HG02973 (cell line): Measurements from ENCODE around the gene SH3BP5.

Experiments used
- ATAC-seq: cut with Tn5 transposase; IDR thresholded peaks from one replicate; pipeline ENCODE4 v1.9.1; 2021; ENCODE audit warnings: moderate library complexity; ENCODE audit not compliant: unreplicated experiment

Gene SH3BP5

GRCh38 chr3:15326673-15327072 lies 5.7 kb downstream of the SH3BP5 start:
- ATAC-seq, result no peak

- no peak for ATAC-seq
These were observed 6.3 kb downstream of the SH3BP5 start for GRCh38 chr3:15326037-15326436.

GRCh38 chr3:15325228-15325627 lies 7.2 kb downstream of the SH3BP5 start:
- ATAC-seq, result no peak

- ATAC-seq, result no peak
These were observed 8.0 kb downstream of the SH3BP5 start for GRCh38 chr3:15324379-15324808.

- no peak for ATAC-seq
These were observed 9.3 kb downstream of the SH3BP5 start for GRCh38 chr3:15323063-15323462.

GRCh38 chr3:15321349-15321748 lies 11.0 kb downstream of the SH3BP5 start:
- no peak for ATAC-seq

GRCh38 chr3:15319575-15319974 lies 12.8 kb downstream of the SH3BP5 start:
- ATAC-seq, result no peak

GRCh38 chr3:15319136-15319535 lies 13.2 kb downstream of the SH3BP5 start:
- ATAC-seq, result no peak

GRCh38 chr3:15318661-15319060 lies 13.7 kb downstream of the SH3BP5 start:
- no peak for ATAC-seq

- ATAC-seq, result no peak
These were observed 15.4 kb downstream of the SH3BP5 start for GRCh38 chr3:15316998-15317435.

GRCh38 chr3:15315003-15315402 lies 17.4 kb downstream of the SH3BP5 start:
- no peak for ATAC-seq

- ATAC-seq, result no peak
These were observed 18.1 kb downstream of the SH3BP5 start for GRCh38 chr3:15314276-15314675.

GRCh38 chr3:15313461-15313860 lies 18.9 kb downstream of the SH3BP5 start:
- no peak for ATAC-seq

- ATAC-seq, result no peak
These were observed 19.8 kb downstream of the SH3BP5 start for GRCh38 chr3:15312550-15312949.

GRCh38 chr3:15310491-15311370 lies 21.7 kb downstream of the SH3BP5 start:
- ATAC-seq, result peak; percentile 83

- no peak for ATAC-seq
These were observed 22.6 kb downstream of the SH3BP5 start for GRCh38 chr3:15309662-15310335.

GRCh38 chr3:15307580-15307979 lies 24.8 kb downstream of the SH3BP5 start:
- ATAC-seq, result no peak

GRCh38 chr3:15306979-15307359 lies 25.4 kb downstream of the SH3BP5 start:
- ATAC-seq, result no peak

- ATAC-seq, result no peak
These were observed 27.0 kb downstream of the SH3BP5 start for GRCh38 chr3:15305359-15305844.

GRCh38 chr3:15303728-15304127 lies 28.7 kb downstream of the SH3BP5 start:
- no peak for ATAC-seq

- no peak for ATAC-seq
These were observed 29.2 kb downstream of the SH3BP5 start for GRCh38 chr3:15303216-15303615.

- no peak for ATAC-seq
These were observed 30.6 kb downstream of the SH3BP5 start for GRCh38 chr3:15301761-15302160.
